ENCODE data around the gene TAAR9. TPM values are rescaled to one million over a fixed set of nuclear protein-coding genes. Genes with fewer than 3 reads are reported as not detected.

TAAR9 gene
- polyA plus RNA-seq, 3 donors = not detected

DNA sequence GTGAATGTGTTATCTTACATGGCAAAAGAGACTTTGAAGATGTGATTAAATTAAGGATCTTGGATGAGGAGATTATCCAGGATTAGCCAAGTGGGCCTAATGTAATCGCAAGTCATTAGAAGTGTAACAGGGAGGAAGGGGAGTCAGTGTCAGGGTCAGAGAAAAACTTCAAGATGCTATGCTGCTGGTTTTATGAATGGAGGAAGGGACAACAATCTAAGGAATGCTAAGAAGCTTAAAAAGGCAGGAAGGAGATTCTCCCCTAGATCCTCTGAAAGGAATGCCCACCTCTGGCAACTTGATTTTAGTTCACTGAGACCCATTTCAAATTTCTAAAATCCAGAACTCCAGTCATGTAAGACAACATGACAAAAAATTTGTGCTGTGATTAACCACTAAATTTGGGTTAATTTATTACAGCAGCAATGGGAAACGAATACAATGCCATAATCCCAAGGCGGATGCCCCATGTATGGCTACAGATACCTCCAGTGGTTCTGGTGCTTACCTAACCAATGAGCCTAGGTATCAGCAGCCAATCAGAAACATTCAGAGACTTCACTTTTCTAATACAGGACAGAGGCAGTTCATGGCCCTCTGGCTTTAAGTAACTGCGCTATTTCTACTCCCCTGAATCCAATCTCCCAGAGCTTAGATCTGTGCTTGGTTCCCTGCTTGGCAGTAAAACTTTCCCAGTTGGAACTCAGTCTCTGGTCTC, 10.8 kb downstream of the TAAR9 start:
- 100% methylated on average over 4 of the region's 4 CpGs for WGBS (ENCODE audit: insufficient coverage)
- no peaks in the 10 kb centered on the region for H3K27me3 ChIP-seq (ENCODE audit: control insufficient read depth in 2 of 2, insufficient read depth in 2 of 2, low read length in 2 of 2)
- H2AFZ ChIP-seq (ENCODE audit: insufficient read depth, low read depth, low read length, poor library complexity, severe bottlenecking) = no peak overlapping the region
- H3K4me3 ChIP-seq (replicated peaks in 1 of 3; ENCODE audit: low read depth in 2 of 3, low read length in 3 of 3) = no peak overlapping the region
- no peak overlapping the region for H3K4me3 Mint-ChIP-seq
- DNase-seq = no peak
- no peaks in the 10 kb centered on the region for H3K36me3 ChIP-seq (replicated peaks in 1 of 2; ENCODE audit: control insufficient read depth in 1 of 2, insufficient read depth in 2 of 2, low read length in 2 of 2)
- H4K20me1 ChIP-seq (ENCODE audit: insufficient read depth, low read length) = no peaks in the 10 kb centered on the region
- intact Hi-C loops (cut with micrococcal nuclease) = loop anchor here in 1 of 2 donors (10.0 kb wide), 1 partner anchor 1366 kb away; no protein-coding TSS in a partner anchor
- H3K4me1 Mint-ChIP-seq = no peaks in the 10 kb centered on the region
- H3K27ac ChIP-seq (ENCODE audit: low read depth in 1 of 2, low read length in 2 of 2) = no peak overlapping the region
- no peak overlapping the region for H3K9ac ChIP-seq (ENCODE audit: insufficient read depth, low read length, poor library complexity, severe bottlenecking)
- no peaks in the 10 kb centered on the region for H3K36me3 Mint-ChIP-seq
- TF ChIP-seq, protein P1, sequence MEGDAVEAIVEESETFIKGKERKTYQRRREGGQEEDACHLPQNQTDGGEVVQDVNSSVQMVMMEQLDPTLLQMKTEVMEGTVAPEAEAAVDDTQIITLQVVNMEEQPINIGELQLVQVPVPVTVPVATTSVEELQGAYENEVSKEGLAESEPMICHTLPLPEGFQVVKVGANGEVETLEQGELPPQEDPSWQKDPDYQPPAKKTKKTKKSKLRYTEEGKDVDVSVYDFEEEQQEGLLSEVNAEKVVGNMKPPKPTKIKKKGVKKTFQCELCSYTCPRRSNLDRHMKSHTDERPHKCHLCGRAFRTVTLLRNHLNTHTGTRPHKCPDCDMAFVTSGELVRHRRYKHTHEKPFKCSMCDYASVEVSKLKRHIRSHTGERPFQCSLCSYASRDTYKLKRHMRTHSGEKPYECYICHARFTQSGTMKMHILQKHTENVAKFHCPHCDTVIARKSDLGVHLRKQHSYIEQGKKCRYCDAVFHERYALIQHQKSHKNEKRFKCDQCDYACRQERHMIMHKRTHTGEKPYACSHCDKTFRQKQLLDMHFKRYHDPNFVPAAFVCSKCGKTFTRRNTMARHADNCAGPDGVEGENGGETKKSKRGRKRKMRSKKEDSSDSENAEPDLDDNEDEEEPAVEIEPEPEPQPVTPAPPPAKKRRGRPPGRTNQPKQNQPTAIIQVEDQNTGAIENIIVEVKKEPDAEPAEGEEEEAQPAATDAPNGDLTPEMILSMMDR (IDR thresholded peaks at IDR 0.05) = no peak
- no peaks in the 10 kb centered on the region for H3K79me2 ChIP-seq (ENCODE audit: insufficient read depth, low read length)
- no peak overlapping the region for H3K4me2 ChIP-seq (replicated peaks; ENCODE audit: extremely low read depth, low read length, poor library complexity, severe bottlenecking)
- H3K9me3 ChIP-seq (replicated peaks in 1 of 2; ENCODE audit: control insufficient read depth in 1 of 2, insufficient read depth in 1 of 2, low read length in 2 of 2) = no peaks in the 10 kb centered on the region
- peaks cover 2 to 6% (median 5%) of the 10 kb centered on the region in 3 donors for H3K27me3 Mint-ChIP-seq (ENCODE audit: low read depth in 3 of 3)
- no peaks in the 10 kb centered on the region for H3K9me3 Mint-ChIP-seq
- no peaks in the 10 kb centered on the region for H3K4me1 ChIP-seq (ENCODE audit: control insufficient read depth in 1 of 2, insufficient read depth in 2 of 2, low read length in 2 of 2)
- no peak overlapping the region for H3K27ac Mint-ChIP-seq

DNA sequence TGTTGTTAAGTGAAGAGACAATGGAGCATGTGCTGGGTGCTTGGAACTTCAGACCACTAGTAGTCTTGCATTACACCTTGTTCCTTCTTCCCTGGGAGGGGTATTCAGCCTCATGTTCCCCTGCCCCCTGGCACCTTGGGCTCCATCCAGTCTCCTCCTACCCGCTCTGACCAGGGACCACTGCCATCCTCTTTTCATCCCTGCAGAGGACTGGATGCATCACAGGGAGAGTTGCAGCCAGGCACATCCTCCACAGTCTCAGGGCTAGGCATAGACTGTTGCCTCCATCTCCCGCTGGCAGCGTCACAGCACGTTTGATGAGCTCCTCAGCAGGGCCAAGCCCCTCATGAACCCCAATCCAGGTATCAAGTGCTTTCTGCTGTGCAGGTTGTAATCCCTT, 13.1 kb downstream of the TAAR9 start:
- H3K27me3 ChIP-seq (ENCODE audit: control insufficient read depth in 2 of 2, insufficient read depth in 2 of 2, low read length in 2 of 2) = no peaks in the 10 kb centered on the region
- 93% methylated on average over 3 of the region's 4 CpGs for WGBS (ENCODE audit: insufficient coverage)
- H3K36me3 ChIP-seq (replicated peaks in 1 of 2; ENCODE audit: control insufficient read depth in 1 of 2, insufficient read depth in 2 of 2, low read length in 2 of 2) = no peaks in the 10 kb centered on the region
- intact Hi-C loops (cut with micrococcal nuclease) = no loop called here
- TF ChIP-seq, protein P1 (IDR thresholded peaks at IDR 0.05) = no peak
- no peaks in the 10 kb centered on the region for H3K4me1 ChIP-seq (ENCODE audit: control insufficient read depth in 1 of 2, insufficient read depth in 2 of 2, low read length in 2 of 2)
- no peak overlapping the region for H3K27ac ChIP-seq (ENCODE audit: low read depth in 1 of 2, low read length in 2 of 2)
- H3K27ac Mint-ChIP-seq = no peak overlapping the region
- H3K27me3 Mint-ChIP-seq (ENCODE audit: low read depth in 3 of 3) = peaks cover 2 to 7% (median 5%) of the 10 kb centered on the region in 3 donors
- H3K4me3 ChIP-seq (replicated peaks in 1 of 3; ENCODE audit: low read depth in 2 of 3, low read length in 3 of 3) = no peak overlapping the region
- H3K9ac ChIP-seq (ENCODE audit: insufficient read depth, low read length, poor library complexity, severe bottlenecking) = no peak overlapping the region
- no peaks in the 10 kb centered on the region for H3K9me3 Mint-ChIP-seq
- no peak for DNase-seq
- H3K4me3 Mint-ChIP-seq = no peak overlapping the region
- H3K9me3 ChIP-seq (replicated peaks in 1 of 2; ENCODE audit: control insufficient read depth in 1 of 2, insufficient read depth in 1 of 2, low read length in 2 of 2) = no peaks in the 10 kb centered on the region
- H3K79me2 ChIP-seq (ENCODE audit: insufficient read depth, low read length) = no peaks in the 10 kb centered on the region
- H3K4me2 ChIP-seq (replicated peaks; ENCODE audit: extremely low read depth, low read length, poor library complexity, severe bottlenecking) = no peak overlapping the region
- H3K36me3 Mint-ChIP-seq = no peaks in the 10 kb centered on the region
- no peaks in the 10 kb centered on the region for H3K4me1 Mint-ChIP-seq
- H2AFZ ChIP-seq (ENCODE audit: insufficient read depth, low read depth, low read length, poor library complexity, severe bottlenecking) = no peak overlapping the region
- no peaks in the 10 kb centered on the region for H4K20me1 ChIP-seq (ENCODE audit: insufficient read depth, low read length)

All from CD14-positive monocyte (primary cell).